GM18508 (cell line): ENCODE measurements around the gene HECW1.
A peak's percentile ranks its signal among the peaks of the same experiment; 100 is the strongest.

Source experiments
- ATAC-seq: cut with Tn5 transposase; IDR thresholded peaks from one replicate; pipeline ENCODE4 v1.9.1; 2021; ENCODE audit warnings: moderate number of reproducible peaks; ENCODE audit not compliant: insufficient read depth, unreplicated experiment

The HECW1 gene

DNA sequence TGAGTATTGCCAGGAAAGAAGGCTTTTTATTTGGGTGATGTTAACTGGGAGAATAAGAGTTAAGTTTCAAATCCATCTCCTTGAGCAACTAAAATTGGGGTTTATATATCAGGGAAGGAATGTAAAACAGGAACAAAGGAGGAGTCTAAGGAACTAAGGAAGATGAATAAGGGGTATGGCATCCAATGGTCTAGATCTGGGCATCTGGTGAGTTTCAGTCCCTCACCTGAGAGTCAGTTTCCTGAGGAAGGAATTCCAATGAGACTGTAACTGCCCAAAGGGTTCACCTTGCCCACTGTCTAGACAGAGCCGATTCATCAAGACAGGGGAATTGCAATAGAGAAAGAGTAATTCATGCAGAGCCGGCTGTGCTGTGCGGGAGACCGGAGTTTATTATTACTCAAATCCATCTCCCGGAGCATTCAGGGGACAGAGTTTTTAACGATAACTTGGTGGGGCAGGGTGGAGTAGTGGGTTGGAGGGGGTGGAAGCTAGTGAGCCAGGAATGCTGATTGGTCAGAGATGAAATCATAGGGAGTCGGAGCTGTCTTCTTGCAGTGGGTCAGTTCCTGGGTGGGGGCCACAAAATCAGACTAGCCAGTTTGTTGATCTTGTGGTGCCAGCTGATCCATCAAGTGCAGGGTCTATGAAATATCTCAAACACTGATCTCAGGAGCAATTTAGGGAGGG, 282.1 kb downstream of the HECW1 start:
- no peak for ATAC-seq

DNA sequence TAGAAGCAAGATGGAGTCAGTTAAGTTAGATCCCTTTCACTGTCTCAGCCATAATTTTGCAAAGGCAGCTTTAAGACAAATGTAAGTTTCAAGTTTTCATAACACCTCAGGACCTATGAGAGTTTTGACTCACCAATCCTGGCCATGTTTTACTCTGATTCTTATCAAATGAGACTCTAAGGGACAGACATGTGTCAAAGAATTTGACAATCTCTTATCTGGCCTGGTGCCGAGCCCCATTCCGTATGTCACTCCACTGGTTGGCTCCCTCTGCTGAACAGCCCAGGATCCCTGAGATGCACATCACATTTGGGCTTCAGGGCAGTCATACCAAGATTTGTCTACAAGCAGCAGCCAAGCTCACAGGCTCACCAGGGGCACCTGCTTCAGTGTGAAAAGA, 282.9 kb downstream of the HECW1 start:
- ATAC-seq = no peak

DNA sequence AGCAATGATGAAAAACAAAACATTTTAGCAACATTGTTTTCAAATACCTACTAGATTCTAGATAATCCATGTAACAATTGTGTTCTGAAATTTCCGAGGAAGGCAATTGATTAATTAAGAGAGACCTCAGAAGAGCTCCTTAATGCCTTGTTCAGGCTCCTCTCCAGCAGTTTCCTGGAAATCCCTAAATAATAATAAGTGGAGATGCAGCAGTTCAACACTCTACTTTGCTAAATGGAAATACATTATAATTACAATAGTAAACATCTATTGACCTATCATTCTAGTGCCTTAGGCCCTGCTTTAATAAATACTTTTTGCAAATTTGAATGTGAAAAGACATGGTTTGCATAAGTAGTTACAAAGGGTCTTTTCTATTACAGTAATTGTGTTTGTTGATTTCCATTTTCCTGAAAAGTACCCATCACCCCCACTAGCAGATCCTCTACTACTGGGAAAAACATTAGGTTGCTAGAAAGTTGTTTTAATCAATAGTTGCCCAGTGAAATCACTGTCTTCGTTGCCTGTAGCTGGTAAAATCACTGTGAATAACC, 283.8 kb downstream of the HECW1 start:
- ATAC-seq = no peak

DNA sequence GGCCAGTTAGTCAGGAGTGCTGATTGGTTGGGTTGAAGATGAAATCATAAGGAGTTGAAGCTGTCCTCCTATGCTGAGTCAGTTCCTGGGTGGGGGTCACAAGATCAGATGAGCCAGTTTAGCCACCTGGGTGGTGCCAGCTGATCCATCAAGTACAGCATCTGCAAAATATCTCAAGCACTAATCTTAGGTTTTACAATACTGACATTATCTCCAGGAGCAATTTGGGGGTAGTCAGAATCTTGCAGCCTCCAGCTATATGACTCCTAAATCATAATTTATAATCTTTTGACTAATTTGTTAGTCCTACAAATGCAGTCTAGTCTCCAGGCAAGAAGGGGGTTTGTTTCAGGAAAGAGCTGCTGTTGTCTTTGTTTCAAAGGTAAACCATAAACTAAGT, 286.4 kb downstream of the HECW1 start:
- no peak for ATAC-seq

DNA sequence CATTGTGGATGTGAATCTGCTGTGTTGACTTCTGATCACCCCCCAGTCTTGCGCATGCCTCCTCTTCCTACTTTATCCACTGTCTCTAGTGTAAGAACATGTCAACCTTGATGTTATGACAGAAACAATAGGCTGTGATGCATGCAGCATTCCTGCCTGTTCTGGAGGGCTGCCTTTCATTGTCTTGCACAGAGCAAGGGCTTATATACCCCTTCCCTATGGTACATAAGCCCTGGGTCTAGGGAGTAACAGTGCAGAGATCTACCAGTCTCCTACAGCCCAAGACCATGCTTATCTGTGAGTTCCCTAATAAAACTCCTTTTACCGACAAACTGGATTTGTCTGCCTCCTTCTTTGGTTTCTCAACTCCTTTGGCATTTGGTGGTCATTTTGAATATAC, 293.5 kb downstream of the HECW1 start:
- ATAC-seq = no peak

DNA sequence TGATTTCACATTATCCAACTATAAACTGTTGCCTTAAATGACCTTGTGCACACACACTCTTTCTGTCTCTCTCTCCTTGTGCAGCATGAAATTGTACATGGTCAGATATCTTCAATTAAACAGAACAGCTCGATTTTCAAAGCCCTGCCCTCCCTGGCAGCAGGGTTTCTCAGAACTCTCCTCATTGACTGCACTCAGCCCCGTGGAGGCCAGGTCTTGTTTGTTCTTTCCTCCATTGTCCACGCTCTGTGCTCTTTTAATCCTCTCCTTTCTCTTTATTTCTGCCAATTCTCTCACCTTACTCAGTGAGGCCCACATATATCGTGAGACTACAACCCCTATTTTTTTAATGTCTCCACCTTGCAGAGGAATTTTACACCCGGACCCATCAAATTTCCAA, 294.5 kb downstream of the HECW1 start:
- ATAC-seq = no peak

DNA sequence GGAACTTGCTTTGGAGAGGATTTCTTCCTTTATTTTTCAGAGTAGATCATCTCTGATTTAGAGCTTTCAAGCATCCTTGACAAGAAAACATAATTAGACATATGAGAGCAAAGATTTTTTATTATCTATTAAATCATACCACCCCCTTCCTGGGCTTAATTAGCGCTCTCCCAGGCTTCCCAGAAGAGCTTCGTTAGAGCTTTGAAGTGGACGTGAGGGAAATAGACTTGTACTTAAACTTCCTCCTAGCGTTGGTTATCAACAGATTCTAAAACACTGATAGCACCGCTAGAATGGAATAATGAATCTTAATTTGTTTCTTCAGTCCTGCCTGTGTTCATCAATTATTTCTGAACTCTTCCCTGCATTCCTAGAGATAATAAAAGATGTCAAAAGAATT, 296.5 kb downstream of the HECW1 start:
- ATAC-seq = no peak

DNA sequence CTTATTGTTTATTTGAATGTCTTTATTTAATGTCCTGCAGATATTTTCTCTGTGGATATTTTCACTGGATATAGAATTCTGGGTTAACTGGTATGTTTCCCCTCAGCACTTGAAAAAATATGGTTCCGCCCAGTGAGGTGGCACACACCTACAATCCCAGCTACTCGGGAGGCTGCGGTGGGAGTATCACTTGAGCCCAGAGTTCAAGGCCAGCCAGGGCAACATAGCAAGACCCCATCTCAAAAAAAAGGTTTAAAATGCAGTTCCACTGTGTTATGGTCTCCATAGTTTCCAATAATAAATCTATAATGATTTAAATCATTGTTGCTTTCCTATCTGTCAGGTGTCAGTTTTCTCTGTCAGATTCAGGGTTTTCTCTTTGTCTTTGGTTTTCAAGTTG, 305.0 kb downstream of the HECW1 start:
- ATAC-seq = no peak

DNA sequence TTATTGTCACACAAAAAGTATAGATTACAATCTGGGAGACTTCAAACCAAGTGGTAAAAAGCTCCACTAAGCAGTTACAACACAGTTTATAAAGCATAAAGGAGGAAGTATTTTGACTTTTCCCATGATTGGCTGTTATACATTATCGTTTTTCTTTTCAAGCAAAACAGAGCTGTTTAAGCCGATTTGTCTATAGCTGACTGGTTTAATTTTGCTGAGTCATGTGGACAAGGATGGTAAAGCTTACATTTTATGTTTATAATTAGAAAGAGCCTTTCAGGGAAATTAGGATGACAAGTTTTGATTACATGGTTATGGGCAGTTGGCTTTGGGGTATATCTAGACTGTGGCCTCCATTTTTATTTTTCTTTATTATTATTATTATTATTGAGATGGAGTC, 318.0 kb downstream of the HECW1 start:
- ATAC-seq = no peak

DNA sequence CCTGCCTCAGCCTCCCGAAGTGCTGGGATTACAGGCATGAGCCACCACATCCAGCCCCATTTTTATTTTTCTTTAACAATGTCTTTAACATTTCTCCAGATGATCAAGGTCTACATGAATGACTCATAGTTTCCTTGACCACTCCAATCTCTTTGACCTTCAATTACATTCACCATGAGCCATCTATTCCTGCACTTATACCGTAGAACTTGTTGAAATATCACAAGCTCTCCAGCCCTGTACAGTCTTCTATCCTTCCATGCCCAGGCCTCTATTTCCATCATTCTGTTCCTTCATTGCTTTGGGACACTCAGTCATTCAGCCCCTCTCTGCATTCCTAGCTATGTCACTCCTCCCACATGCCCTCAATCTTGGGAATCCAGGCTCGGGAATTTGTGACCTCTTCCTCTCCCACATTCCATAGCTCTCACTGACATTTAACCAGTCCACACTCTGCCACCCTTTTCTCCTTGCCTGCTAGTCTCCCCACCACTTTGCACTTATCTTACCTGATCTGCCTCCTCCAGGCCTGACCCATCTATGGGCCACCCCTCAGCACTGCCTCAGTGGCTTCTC, 318.7 kb downstream of the HECW1 start:
- ATAC-seq = no peak

DNA sequence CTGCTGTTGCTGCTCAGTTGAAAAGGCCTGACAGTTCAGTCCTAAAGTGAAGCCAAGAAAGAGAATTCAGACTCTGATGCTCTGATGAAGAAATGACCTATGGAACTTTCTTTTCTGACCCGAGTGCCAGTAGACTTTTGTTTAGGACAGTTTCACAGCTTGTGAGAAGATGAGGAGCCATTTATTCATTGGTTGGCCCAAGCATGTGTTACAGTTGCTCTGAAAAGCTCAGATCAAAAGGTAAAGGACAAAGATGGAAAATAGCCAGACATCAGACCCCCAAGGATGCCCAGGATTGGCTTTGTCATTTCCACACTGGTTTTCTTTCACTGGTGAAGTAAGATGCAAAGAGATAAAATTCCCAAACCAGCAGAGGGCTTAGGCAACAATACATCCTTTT, 321.2 kb downstream of the HECW1 start:
- ATAC-seq = no peak

DNA sequence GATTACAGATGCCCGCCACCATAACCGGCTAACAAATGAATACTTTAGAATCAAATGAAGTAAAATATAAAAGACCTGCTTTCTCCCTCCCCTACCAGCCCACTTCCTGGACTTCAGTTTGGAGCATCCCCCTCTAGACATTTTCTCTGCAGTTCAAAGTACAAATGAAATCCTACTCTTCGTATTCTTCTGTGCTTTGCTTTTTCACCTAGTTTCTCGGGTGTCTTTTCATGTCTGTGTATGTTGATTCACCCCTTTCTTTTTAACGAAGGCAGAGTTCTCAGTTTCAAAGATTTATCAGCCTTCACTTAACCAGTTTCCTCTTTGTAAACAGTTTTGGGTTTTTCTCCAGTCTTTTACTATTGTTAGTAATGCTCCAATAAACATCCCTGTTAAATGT, 324.6 kb downstream of the HECW1 start:
- no peak for ATAC-seq

DNA sequence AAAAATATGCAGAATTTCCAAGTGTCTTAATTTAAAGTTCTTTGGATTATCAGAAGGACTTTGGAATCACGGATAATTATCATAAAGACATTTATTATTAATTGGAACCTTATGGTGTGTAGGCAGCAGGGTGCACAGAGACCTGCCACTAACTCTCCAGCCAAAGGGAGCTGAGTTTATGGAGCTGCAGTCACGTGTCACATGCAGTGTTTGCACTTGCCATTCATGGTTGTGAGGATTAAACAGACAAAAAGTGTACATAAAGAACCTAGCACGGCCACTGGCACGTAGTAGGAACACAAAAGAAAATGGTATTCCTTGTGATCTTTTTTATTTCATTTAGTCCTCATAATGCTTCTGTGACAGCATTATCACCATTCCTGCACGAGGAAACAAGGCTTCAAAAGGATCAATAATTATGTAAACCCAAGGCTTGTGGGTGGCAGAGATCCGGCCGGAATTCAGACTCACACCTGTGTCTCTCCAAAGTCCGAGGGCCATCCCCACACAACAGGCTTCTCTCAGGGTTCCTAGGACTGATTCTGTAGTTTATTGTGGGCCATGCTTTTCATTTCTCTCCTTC, 326.5 kb downstream of the HECW1 start:
- ATAC-seq = no peak

DNA sequence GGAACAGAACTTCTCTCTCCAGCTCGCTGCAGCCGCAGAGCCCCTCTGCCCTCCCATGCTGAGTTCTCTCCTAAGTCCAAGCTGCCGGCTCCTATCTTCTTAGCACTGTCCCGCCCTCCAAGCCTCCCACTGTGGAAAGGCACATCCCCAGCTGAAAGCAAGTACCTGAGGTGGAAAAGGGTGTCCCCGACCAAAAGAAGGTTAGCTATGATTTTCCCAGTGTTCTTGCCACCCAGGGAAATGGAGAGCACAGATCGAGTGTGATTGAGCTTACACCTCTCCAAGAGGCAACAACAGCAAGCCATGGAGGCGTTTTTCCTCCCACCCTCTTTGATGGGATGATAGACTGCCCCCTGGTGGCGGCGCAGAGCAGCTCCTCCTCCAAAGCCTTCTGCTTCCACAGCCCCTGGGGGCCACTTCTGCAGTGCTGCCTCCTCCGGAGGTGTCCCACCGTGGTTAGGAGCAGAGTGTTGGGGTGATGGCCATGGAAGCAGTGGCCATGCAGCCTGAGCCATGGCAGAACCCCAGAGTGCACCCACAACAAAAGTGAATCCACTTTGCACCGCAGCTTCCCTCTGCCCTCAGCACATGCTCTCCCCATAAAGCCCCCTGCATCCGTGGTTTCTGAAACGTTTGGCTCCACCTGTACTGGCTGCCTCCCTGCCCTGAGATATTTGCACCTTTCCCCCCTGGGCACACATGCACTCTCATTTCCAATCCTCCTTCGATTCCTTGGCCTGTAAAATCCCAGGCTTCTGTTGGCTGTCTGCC, 327.4 kb downstream of the HECW1 start:
- no peak for ATAC-seq

DNA sequence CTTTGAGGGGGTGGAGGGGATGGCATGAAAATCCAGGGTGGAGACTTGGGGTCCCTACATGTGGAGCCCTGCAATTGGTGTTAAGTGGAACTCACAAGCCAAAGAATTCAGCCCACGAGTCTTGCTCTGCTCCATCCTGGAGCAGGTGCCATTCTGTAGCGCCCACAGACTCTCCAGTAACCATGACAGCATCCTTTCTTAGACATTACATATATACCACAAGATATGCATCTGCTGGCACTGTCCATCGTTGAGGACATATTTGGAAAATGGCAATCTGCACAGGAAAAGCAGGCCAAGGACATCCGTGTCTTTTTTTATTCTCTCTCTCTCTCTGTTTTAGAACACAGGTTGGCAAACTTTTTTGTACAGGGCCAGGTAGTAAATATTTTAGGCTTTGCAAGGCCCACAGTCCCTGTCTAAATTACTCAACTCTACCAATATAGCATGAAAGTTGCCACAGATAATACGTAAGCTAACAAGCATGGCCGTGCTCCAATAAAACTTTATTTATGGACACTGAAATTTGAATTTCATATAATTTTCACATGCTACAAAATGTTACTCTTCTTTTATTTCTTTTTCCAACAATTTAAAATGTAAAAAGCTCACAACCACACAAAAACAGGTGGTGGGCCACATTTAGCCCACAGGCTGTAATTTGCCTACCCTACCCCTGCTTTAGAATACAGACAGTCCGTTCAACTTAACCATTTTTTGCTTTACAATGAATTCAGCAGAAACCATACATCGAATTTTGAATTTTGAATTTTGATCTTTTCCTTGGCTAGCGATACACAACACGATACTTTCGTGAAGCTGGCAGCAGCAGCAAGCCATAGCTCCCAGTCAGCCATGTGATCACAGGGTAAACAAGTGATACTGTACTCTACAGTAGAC, 329.0 kb downstream of the HECW1 start:
- no peak for ATAC-seq

DNA sequence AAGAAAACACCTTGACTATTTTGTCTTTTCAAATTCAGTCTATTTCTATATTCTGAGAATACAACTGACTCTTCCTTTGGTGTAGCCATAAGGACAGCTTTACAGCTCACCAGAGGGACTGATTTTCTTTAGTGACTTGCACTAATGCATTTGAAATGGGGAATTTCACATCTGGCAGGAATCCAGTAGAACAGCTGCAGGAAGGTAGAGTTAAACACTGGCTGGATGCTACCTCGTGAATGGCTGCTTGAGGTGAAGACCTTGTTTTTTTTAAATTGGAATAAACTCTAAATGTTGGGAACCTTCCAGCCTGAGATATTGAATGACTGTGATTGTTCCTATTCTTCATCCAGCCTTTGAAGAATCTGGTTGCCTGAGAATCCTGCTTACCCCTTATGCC, 330.9 kb downstream of the HECW1 start:
- ATAC-seq = no peak

DNA sequence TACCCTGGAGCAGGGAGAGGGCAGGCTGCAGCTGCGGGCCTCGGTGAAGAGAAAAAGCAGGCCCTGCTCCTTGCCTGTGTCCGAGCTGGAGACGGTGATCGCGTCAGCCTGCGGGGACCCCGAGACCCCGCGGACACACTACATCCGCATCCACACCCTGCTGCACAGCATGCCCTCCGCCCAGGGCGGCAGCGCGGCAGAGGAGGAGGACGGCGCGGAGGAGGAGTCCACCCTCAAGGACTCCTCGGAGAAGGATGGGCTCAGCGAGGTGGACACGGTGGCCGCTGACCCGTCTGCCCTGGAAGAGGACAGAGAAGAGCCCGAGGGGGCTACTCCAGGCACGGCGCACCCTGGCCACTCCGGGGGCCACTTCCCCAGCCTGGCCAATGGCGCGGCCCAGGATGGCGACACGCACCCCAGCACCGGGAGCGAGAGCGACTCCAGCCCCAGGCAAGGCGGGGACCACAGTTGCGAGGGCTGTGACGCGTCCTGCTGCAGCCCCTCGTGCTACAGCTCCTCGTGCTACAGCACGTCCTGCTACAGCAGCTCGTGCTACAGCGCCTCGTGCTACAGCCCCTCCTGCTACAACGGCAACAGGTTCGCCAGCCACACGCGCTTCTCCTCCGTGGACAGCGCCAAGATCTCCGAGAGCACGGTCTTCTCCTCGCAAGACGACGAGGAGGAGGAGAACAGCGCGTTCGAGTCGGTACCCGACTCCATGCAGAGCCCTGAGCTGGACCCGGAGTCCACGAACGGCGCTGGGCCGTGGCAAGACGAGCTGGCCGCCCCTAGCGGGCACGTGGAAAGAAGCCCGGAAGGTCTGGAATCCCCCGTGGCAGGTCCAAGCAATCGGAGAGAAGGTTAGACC, 332.5 kb downstream of the HECW1 start:
- ATAC-seq = no peak

DNA sequence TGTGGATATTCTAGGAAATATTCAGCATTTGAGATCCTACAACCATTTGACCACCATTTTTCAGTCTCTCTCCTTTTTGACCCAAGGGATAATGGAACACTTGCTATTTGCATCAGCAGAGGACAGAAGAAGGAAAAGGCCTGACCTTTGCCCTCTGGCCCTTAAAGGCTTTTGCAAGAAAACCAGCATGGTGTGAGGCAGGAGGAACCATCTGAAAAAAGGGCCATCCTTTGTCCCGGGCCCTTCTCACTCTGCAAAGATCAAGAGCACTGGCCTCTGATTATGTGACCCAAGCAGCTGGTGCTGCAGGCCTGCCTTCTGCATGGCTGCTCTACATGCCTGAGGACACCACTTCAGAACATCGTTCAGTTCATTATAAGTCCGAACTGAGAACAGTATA, 337.1 kb downstream of the HECW1 start:
- ATAC-seq = no peak

DNA sequence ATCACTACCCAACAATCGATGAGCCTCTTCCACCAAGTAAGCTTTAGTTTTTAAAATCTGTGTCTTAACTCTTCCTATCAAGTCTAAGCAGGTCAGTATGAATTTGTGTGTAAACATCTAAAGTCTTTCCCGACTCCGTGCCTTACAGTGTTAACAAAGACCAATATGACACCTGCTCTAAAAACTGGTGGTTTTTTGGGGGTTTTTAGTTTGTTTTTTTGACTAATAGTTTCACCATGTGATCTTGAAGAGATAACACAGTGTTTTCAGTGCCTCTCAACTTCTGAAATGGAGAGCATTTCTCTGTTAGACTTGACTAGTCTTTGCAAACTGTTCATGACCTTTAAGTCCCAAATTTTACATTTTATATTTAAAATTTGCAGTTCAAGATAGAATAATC, 338.4 kb downstream of the HECW1 start:
- peak; percentile 44 for ATAC-seq
